Measurements from ENCODE around the gene SEC31B. TPM values are rescaled to one million over a fixed set of nuclear protein-coding genes. Genes with fewer than 3 reads are reported as not detected.

Gene SEC31B
- total RNA-seq, 1 donor from 2014 or later: 8.8 TPM

DNA sequence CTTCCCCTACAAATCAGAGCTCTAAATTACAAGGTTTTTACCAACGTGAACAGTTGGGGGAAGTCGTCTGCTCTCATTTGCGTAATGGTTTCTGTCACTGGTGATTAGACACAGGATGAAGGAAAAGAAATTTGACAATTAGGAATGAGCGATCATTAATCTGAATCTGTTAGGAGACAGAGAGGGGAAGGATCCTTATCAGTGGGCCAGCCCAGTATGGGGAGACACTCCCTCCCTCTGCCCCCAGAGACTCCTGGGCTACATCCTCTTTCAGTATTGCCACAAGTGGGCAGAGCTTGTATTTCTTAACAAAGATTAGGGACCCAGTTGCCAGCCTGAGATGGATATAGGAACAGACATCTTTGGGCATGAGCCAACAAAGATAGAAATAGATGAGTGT lies 31.5 kb upstream of the SEC31B start:
- Histone ChIP-seq H4K20me1 (ENCODE audit: low read depth) (peaks cover 7% of the 10 kb centered on the region), H3K9ac (no peak overlapping the region), H3K27ac (no peak overlapping the region), H3K9me3 (ENCODE audit: low read depth) (no peaks in the 10 kb centered on the region), H3K27me3 (no peaks in the 10 kb centered on the region), H2AFZ (replicated peaks) (no peak overlapping the region), H3K4me3 (no peak overlapping the region), H3K36me3 (no peaks in the 10 kb centered on the region), H3K79me2 (ENCODE audit: low read depth) (no peaks in the 10 kb centered on the region), H3K4me1 (no peaks in the 10 kb centered on the region), H3K4me2 (no peak overlapping the region), H3F3A (ENCODE audit: low read depth) (no peaks in the 10 kb centered on the region)
- peaks cover 19% of the 10 kb centered on the region for H3K36me3 Mint-ChIP-seq
- no peak for DNase-seq (ENCODE audit: low spot score)
- no peaks in the 10 kb centered on the region for H3K27me3 Mint-ChIP-seq (ENCODE audit: insufficient read depth, low read depth)
- no peaks in the 10 kb centered on the region for H3K9me3 Mint-ChIP-seq
- TF ChIP-seq EZH2phosphoT487 (IDR thresholded peaks at IDR 0.05): no peak
- no peak for TF ChIP-seq EZH2 (IDR thresholded peaks at IDR 0.05)
- TF ChIP-seq, protein P1, sequence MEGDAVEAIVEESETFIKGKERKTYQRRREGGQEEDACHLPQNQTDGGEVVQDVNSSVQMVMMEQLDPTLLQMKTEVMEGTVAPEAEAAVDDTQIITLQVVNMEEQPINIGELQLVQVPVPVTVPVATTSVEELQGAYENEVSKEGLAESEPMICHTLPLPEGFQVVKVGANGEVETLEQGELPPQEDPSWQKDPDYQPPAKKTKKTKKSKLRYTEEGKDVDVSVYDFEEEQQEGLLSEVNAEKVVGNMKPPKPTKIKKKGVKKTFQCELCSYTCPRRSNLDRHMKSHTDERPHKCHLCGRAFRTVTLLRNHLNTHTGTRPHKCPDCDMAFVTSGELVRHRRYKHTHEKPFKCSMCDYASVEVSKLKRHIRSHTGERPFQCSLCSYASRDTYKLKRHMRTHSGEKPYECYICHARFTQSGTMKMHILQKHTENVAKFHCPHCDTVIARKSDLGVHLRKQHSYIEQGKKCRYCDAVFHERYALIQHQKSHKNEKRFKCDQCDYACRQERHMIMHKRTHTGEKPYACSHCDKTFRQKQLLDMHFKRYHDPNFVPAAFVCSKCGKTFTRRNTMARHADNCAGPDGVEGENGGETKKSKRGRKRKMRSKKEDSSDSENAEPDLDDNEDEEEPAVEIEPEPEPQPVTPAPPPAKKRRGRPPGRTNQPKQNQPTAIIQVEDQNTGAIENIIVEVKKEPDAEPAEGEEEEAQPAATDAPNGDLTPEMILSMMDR (IDR thresholded peaks at IDR 0.05): no peak
- H3K27ac Mint-ChIP-seq: no peak overlapping the region
- H3K4me1 Mint-ChIP-seq: no peaks in the 10 kb centered on the region
- no peak overlapping the region for H3K4me3 Mint-ChIP-seq

- no peak overlapping the region for H3K27ac Mint-ChIP-seq
- Histone ChIP-seq H3K9me3 (ENCODE audit: low read depth) (no peaks in the 10 kb centered on the region), H3K4me3 (no peak overlapping the region), H3F3A (ENCODE audit: low read depth) (no peaks in the 10 kb centered on the region), H3K27ac (no peak overlapping the region), H2AFZ (replicated peaks) (no peak overlapping the region), H3K4me2 (no peak overlapping the region), H3K9ac (no peak overlapping the region), H3K79me2 (ENCODE audit: low read depth) (peaks cover 18% of the 10 kb centered on the region), H3K4me1 (no peaks in the 10 kb centered on the region), H3K27me3 (no peaks in the 10 kb centered on the region), H4K20me1 (ENCODE audit: low read depth) (peaks cover 20% of the 10 kb centered on the region), H3K36me3 (peaks cover 8% of the 10 kb centered on the region)
- H3K36me3 Mint-ChIP-seq: peaks cover 48% of the 10 kb centered on the region
- no peak for DNase-seq (ENCODE audit: low spot score)
- no peaks in the 10 kb centered on the region for H3K4me1 Mint-ChIP-seq
- no peak overlapping the region for H3K4me3 Mint-ChIP-seq
- no peaks in the 10 kb centered on the region for H3K27me3 Mint-ChIP-seq (ENCODE audit: insufficient read depth, low read depth)
- TF ChIP-seq EZH2 (IDR thresholded peaks at IDR 0.05): no peak
- no peak for TF ChIP-seq EZH2phosphoT487 (IDR thresholded peaks at IDR 0.05)
- TF ChIP-seq, protein P1 (IDR thresholded peaks at IDR 0.05): no peak
- no peaks in the 10 kb centered on the region for H3K9me3 Mint-ChIP-seq
These were observed 25.3 kb upstream of the SEC31B start for GRCh38 chr10:100544950-100545349.

- Histone ChIP-seq H3K4me2 (peak overlapping the region; percentile 99), H3K36me3 (peaks cover 8% of the 10 kb centered on the region), H3K9me3 (ENCODE audit: low read depth) (no peaks in the 10 kb centered on the region), H3K79me2 (ENCODE audit: low read depth) (peaks cover 57% of the 10 kb centered on the region), H3F3A (ENCODE audit: low read depth) (no peaks in the 10 kb centered on the region), H3K4me3 (no peak overlapping the region), H4K20me1 (ENCODE audit: low read depth) (peaks cover 41% of the 10 kb centered on the region), H2AFZ (replicated peaks) (no peak overlapping the region), H3K9ac (no peak overlapping the region), H3K27me3 (no peaks in the 10 kb centered on the region), H3K4me1 (peaks cover 10% of the 10 kb centered on the region), H3K27ac (no peak overlapping the region)
- no peaks in the 10 kb centered on the region for H3K9me3 Mint-ChIP-seq
- H3K4me1 Mint-ChIP-seq: peaks cover 11% of the 10 kb centered on the region
- peaks cover 11% of the 10 kb centered on the region for H3K36me3 Mint-ChIP-seq
- no peak overlapping the region for H3K4me3 Mint-ChIP-seq
- DNase-seq (ENCODE audit: low spot score): no peak
- H3K27me3 Mint-ChIP-seq (ENCODE audit: insufficient read depth, low read depth): no peaks in the 10 kb centered on the region
- TF ChIP-seq EZH2phosphoT487 (IDR thresholded peaks at IDR 0.05) (no peak), EZH2 (IDR thresholded peaks at IDR 0.05) (no peak)
- TF ChIP-seq, protein P1 (IDR thresholded peaks at IDR 0.05): no peak
- H3K27ac Mint-ChIP-seq: no peak overlapping the region
These were observed 17.8 kb upstream of the SEC31B start for GRCh38 chr10:100537475-100537874.

All from neural progenitor cell (in vitro differentiated cells).